Stimulated activated naive CD8-positive, alpha-beta T cell treated with anti-CD3 and anti-CD28 coated beads, Interleukin-15, amount 100 ng/mL, for 72 hours (primary cell): ENCODE results near the gene DRAM1.

Source experiments
- ATAC-seq: fragments of 150-1000 bp; cut with Tn5 transposase; 2 replicates; pipeline ENCODE4 v1.10.0; 2021; ENCODE audit warnings: mild to moderate bottlenecking, moderate library complexity
- DNase-seq, 2 donors: peaks; one replicate each; pipeline ENCODE4 v3.0.0; 2021 to 2022
- H3K27ac Mint-ChIP-seq, 2 donors: one replicate each; pipeline ENCODE4 v1.8.0; 2022; ENCODE audit warnings: mild to moderate bottlenecking in 2 of 2, mixed read lengths in 2 of 2, moderate library complexity in 2 of 2
- H3K27me3 Mint-ChIP-seq: one replicate; pipeline ENCODE4 v1.8.0; 2022; ENCODE audit warnings: mixed read lengths
- H3K4me1 Mint-ChIP-seq: one replicate; pipeline ENCODE4 v1.8.0; 2022; ENCODE audit warnings: mild to moderate bottlenecking, mixed read lengths
- H3K4me3 Mint-ChIP-seq, 2 donors: one replicate each; pipeline ENCODE4 v1.8.0; 2022; ENCODE audit warnings: mild to moderate bottlenecking in 2 of 2, mixed read lengths in 2 of 2, moderate library complexity in 1 of 2
- H3K9me3 Mint-ChIP-seq, 2 donors: one replicate each; pipeline ENCODE4 v1.8.0; 2022; ENCODE audit warnings: mixed read lengths in 2 of 2

Gene DRAM1, protein sequence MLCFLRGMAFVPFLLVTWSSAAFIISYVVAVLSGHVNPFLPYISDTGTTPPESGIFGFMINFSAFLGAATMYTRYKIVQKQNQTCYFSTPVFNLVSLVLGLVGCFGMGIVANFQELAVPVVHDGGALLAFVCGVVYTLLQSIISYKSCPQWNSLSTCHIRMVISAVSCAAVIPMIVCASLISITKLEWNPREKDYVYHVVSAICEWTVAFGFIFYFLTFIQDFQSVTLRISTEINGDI

DNA sequence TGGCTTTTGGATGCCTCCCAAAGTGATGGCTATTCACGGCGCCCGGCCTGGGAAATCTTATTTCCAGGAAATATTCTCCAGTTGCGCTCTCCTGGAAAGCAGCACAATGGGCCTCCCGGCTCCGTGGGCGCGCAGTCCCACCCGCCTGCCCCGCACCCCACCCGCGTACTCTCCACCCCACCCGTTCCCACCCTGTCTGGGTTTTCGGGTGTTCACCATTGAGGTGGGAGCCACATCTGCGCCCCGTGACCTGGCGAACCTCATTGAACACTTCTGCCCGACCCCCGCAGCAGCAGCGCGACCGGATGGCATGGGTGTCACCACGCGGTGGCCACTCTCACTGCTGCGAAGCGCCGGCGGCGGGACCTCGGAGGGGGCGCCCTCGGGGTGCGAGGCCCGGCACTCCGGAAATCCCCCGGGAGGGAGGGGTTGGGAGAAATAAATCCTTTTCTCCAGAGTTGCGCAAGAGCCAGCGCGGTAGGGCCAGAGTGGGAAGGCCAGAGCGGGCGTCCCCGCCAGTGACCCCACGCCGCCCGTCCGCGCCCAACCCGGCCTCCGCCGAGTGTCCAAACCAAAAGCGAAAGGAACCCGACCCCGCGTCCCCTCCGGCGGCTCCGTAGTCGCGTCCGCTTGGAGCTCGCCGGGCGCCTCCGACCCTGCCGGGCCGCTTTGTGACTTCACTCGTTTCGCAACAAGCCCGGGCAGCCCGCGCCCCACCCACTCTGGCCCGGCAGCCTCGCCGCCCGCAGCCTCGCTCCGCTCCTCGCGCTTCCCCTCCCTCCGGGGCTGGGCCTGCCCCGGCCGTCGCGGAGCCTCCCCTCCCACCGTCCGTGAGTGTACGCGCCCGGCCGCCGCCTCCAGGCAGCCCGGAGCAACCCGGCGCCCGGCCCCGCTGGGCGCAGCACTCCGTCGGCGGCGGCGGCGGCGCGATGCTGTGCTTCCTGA, at the start of gene DRAM1:
Gene DRAM1, plus strand, starts transcription at position 720 of the 945 bp plus-strand sequence. Its CDS starts 210 bp downstream, at position 930.
- DNase-seq: peak; percentile 85 to 89
- Mint-ChIP-seq H3K27me3 (no peaks in the 10 kb centered on the region), H3K27ac (peak within 1 kb of the TSS; percentile 93 to 95), H3K9me3 (no peaks in the 10 kb centered on the region), H3K4me1 (peaks cover 30% of the 10 kb centered on the region), H3K4me3 (peak within 1 kb of the TSS; percentile 92 to 96)
- peak; percentile 94 for ATAC-seq

GRCh38 chr12:101828463-101829196, 48.8 kb upstream of the DRAM1 start:
- H3K4me3 Mint-ChIP-seq: peak overlapping the region; percentile 95 to 100
- H3K27me3 Mint-ChIP-seq: no peaks in the 10 kb centered on the region
- H3K9me3 Mint-ChIP-seq: no peaks in the 10 kb centered on the region
- DNase-seq (no peak), ATAC-seq (no peak)
- H3K27ac Mint-ChIP-seq: no peak overlapping the region
- H3K4me1 Mint-ChIP-seq: peaks cover 69% of the 10 kb centered on the region

GRCh38 chr12:101829639-101830366, 47.6 kb upstream of the DRAM1 start:
- DNase-seq (no peak), ATAC-seq (no peak)
- Mint-ChIP-seq H3K9me3 (no peaks in the 10 kb centered on the region), H3K27me3 (no peaks in the 10 kb centered on the region), H3K27ac (peak overlapping the region; percentile 87 to 97), H3K4me1 (peaks cover 60% of the 10 kb centered on the region), H3K4me3 (peak overlapping the region; percentile 95 to 100)

- peak; percentile 95 for ATAC-seq
- DNase-seq: peak; percentile 95
- H3K4me1 Mint-ChIP-seq: peaks cover 51% of the 10 kb centered on the region
These were observed 46.7 kb upstream of the DRAM1 start, which contains the start of gene GNPTAB for GRCh38 chr12:101830367-101831325. Gene GNPTAB, minus strand, starts transcription at chr12:101830959. Its CDS starts 284 bp downstream, at chr12:101830675.

DNA sequence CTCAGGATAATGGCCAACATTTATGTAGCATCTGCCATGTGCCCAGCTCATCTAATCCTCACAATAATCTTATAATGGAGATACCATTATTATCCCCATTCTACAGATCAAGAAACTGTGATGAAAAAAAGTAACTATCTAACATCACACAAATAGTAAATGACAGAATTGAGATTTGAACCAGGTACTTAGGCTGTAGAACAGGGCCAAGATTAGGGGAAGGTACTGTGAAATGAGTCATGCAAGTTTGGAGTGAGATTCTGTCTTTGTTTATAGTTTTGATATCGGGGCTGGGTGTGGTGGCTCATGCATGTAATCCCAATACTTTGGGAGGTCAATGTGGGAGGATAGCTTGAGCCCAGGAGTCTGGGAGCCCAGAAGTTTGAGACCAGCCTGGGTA, 45.4 kb upstream of the DRAM1 start:
- no peak for ATAC-seq
- Mint-ChIP-seq H3K4me3 (no peak overlapping the region), H3K4me1 (peaks cover 39% of the 10 kb centered on the region), H3K9me3 (no peaks in the 10 kb centered on the region), H3K27ac (no peak overlapping the region), H3K27me3 (no peaks in the 10 kb centered on the region)
- no peak for DNase-seq

More at GRCh38 chr12:101830367-101831325, 46.7 kb upstream of the DRAM1 start, which contains the start of gene GNPTAB:
- no peaks in the 10 kb centered on the region for H3K9me3 Mint-ChIP-seq
- H3K4me3 Mint-ChIP-seq: peak within 1 kb of the TSS; percentile 95 to 100
- no peaks in the 10 kb centered on the region for H3K27me3 Mint-ChIP-seq
- H3K27ac Mint-ChIP-seq: peak within 1 kb of the TSS; percentile 87 to 97

DNA sequence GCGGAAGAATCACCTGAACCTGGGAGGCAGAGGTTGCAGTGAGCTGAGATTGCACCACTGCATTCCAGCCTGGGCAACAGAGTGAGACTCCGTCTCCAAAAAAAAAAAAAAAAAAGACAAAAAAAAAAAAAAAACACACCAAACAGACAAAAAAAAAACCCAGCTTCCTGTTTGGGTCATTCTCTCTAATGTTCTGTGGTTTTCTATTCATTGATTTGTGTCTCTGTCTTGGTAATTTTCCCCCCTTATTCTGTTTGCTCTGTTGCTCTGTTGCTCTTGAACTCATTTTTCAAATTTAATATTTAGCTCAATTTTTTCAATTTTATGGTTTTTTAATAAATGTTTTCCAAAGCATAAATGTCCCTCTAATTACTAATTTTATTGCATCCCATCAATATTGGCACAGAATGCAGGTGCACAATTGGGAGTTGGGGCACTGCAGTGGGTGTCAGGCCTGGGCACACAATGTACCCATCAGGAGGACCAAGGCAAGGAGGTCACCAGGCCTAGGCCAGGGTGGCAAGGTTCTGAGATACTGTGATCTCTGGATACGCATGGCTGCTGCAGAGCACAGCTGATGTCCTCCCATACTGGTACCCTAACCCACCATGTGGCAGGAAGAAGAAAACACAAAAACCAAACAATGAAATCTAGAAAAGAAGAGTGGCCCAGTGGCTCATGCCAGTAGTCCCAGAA, 38.6 kb upstream of the DRAM1 start:
- Mint-ChIP-seq H3K27me3 (no peaks in the 10 kb centered on the region), H3K9me3 (no peaks in the 10 kb centered on the region), H3K4me3 (peak overlapping the region in 1 of 2 donors; percentile 29), H3K4me1 (peaks cover 16% of the 10 kb centered on the region), H3K27ac (peak overlapping the region; percentile 48 to 78)
- peak; percentile 81 for ATAC-seq
- DNase-seq: peak in 1 of 2 donors; percentile 17

DNA sequence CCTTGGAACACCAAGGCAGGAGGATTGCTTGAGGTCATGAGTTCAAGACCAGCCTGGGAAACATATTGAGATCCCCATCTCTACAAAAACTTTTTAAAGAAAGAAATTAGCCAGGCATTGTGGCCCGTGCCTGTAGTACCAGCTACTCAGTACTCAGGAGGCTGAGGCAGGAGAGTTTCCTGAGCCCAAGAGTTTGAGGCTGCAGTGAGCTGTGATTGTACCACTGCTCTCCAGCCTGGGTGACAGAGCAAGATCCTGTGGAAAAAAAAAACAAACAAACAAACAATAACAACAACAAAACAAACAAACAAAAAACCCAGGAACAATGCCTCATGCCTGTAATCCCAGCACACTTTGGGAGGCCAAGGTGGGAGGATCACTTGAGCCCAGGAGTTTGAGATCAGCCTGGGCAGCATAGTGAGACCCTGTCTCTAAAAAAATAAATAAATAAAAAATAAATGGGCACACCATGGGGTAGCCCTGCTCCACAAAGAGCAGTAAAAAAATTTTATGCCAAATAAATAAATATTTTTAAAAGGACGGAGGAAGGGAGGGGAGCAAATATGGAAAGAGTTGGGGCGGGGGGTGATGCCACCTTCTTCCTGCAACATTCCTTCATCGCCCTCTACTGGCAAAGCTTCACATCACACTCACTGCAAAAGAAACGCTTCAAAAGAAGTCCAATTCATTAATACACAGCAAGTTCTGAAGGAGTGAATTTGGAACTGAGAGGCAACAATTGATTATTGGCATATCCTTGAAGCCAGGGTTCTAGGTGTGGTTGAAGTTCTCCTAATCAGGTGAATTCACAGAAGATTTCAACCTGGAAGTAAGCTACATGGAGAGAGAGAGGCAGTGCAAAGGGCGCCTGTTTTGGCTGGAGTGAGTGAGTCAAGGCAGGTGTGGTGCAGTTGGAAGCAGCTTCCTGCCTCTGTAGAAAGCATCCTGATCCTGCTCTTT, 37.8 kb upstream of the DRAM1 start:
- peak; percentile 65 for ATAC-seq
- Mint-ChIP-seq H3K9me3 (no peaks in the 10 kb centered on the region), H3K4me1 (peaks cover 16% of the 10 kb centered on the region), H3K4me3 (peak overlapping the region in 1 of 2 donors; percentile 29), H3K27ac (no peak overlapping the region), H3K27me3 (no peaks in the 10 kb centered on the region)
- peak; percentile 55 to 58 for DNase-seq

GRCh38 chr12:101841069-101841468, 36.3 kb upstream of the DRAM1 start:
- no peak for DNase-seq
- H3K4me3 Mint-ChIP-seq: no peak overlapping the region
- H3K9me3 Mint-ChIP-seq: no peaks in the 10 kb centered on the region
- no peak overlapping the region for H3K27ac Mint-ChIP-seq
- peaks cover 16% of the 10 kb centered on the region for H3K4me1 Mint-ChIP-seq
- no peak for ATAC-seq
- no peaks in the 10 kb centered on the region for H3K27me3 Mint-ChIP-seq

DNA sequence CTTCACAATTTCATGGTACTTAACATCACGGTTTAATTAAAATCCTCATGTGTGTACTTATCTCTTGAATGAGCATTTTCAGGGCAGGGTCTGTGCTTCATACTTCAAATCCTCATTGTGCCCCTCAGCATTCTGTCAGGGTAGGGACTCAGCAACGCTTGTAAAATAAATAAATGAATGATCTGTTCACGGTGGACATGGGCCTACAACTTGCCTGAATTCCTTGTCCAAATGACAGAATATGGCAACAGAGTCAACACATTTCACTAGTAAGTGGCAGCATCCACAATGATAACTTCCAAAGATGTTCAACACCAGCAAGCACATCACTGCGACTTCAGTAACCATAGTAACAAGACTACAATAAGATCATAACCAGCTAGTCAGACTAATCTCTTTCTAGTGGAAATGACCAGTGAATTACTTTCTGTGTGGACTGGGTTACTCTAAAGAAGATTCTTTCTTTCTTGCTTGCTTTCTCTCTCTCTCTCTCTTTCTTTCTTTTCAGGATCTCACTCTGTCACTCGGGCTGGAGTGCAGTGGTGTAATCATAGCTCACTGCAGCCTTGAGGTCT, 32.2 kb upstream of the DRAM1 start:
- H3K9me3 Mint-ChIP-seq: no peaks in the 10 kb centered on the region

GRCh38 chr12:101847325-101847724, 30.1 kb upstream of the DRAM1 start:
- no peaks in the 10 kb centered on the region for H3K9me3 Mint-ChIP-seq

More for the DNA sequence above, 32.2 kb upstream of the DRAM1 start:
- Mint-ChIP-seq H3K4me3 (no peak overlapping the region), H3K27ac (peak overlapping the region in 1 of 2 donors; percentile 29), H3K4me1 (peaks cover 4% of the 10 kb centered on the region), H3K27me3 (no peaks in the 10 kb centered on the region)
- DNase-seq: no peak
- ATAC-seq: no peak

DNA sequence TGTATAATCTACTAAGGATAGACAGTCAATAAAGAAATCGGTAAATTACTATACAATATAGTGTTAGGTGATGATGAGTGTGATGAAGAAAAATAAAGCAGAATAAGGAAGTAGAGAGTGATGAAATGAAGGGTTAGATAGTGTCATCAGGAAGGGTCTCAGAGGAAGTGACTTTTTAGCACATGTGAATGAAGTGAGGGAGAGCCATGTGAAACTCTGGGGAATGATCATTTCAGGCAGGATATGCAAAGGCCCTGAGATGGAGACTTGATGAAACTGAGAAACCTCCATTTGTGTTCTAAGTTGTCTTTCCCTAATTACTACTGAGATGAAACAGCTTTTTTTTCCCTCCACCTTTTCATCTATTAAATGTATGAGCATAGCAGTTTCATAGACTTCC, 27.2 kb upstream of the DRAM1 start:
- Mint-ChIP-seq H3K27me3 (no peaks in the 10 kb centered on the region), H3K4me3 (no peak overlapping the region), H3K9me3 (peaks cover 0 to 4% of the 10 kb centered on the region in 2 donors), H3K27ac (no peak overlapping the region), H3K4me1 (peaks cover 13% of the 10 kb centered on the region)
- peak; percentile 72 for ATAC-seq
- no peak for DNase-seq

More at GRCh38 chr12:101847325-101847724, 30.1 kb upstream of the DRAM1 start:
- H3K27ac Mint-ChIP-seq: peak overlapping the region in 1 of 2 donors; percentile 69
- no peak overlapping the region for H3K4me3 Mint-ChIP-seq
- DNase-seq: no peak
- H3K27me3 Mint-ChIP-seq: no peaks in the 10 kb centered on the region
- no peak for ATAC-seq
- peaks cover 7% of the 10 kb centered on the region for H3K4me1 Mint-ChIP-seq

DNA sequence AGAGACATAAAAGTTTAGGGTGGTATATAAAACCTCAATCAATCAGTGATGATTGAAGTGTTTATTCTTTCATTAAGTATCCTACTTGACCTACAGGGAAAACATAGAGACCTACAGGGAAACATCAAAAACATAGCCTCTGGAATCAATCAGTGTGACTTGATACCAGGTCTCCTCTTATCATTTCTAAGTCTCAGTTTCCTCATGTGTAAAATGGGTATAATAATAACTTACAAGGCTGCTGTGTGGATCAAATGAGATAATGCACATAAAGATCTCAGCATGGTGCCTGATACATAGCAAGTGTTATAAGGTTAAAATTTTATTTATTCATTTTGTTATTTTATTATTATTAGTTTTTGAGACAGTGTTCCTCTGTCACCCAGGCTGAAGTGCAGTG, 24.4 kb upstream of the DRAM1 start:
- H3K4me1 Mint-ChIP-seq: peaks cover 24% of the 10 kb centered on the region
- no peak overlapping the region for H3K27ac Mint-ChIP-seq
- ATAC-seq: no peak
- no peak overlapping the region for H3K4me3 Mint-ChIP-seq
- no peaks in the 10 kb centered on the region for H3K27me3 Mint-ChIP-seq
- peaks cover 0 to 11% of the 10 kb centered on the region in 2 donors for H3K9me3 Mint-ChIP-seq
- no peak for DNase-seq
